NCI-H2171 (cell line): ENCODE data around the gene SESN1.

Experiments used
- DNase-seq: peaks from one replicate; lab custom pipeline; 2025; lab: John Stamatoyannopoulos, UW

Gene SESN1

GRCh38 chr6:108959972-108960582, 134.6 kb downstream of the SESN1 start:
- no peak for DNase-seq

- no peak for DNase-seq
Observed at GRCh38 chr6:108958900-108959770, 135.5 kb downstream of the SESN1 start.

GRCh38 chr6:108957221-108957620, 137.4 kb downstream of the SESN1 start:
- no peak for DNase-seq

GRCh38 chr6:108955329-108955949, 139.2 kb downstream of the SESN1 start:
- DNase-seq = no peak

- no peak for DNase-seq
Observed at GRCh38 chr6:108953681-108954080, 141.0 kb downstream of the SESN1 start.

GRCh38 chr6:108952776-108953486, 141.7 kb downstream of the SESN1 start:
- no peak for DNase-seq

- DNase-seq = no peak
Observed at GRCh38 chr6:108951351-108951953, 143.2 kb downstream of the SESN1 start.

GRCh38 chr6:108948181-108948661, 146.4 kb downstream of the SESN1 start:
- peak; percentile 66 for DNase-seq

GRCh38 chr6:108947114-108947854, 147.4 kb downstream of the SESN1 start:
- no peak for DNase-seq

GRCh38 chr6:108946695-108947094, 148.0 kb downstream of the SESN1 start:
- no peak for DNase-seq

GRCh38 chr6:108945681-108946159, 148.9 kb downstream of the SESN1 start:
- no peak for DNase-seq

- peak; percentile 14 for DNase-seq
Observed at GRCh38 chr6:108944707-108945680, 149.7 kb downstream of the SESN1 start.

- DNase-seq = no peak
Observed at GRCh38 chr6:108944071-108944470, 150.6 kb downstream of the SESN1 start.

GRCh38 chr6:108942556-108943492, 151.8 kb downstream of the SESN1 start:
- DNase-seq = no peak

GRCh38 chr6:108941859-108942258, 152.8 kb downstream of the SESN1 start:
- DNase-seq = no peak

- DNase-seq = no peak
Observed at GRCh38 chr6:108941281-108941680, 153.4 kb downstream of the SESN1 start.

GRCh38 chr6:108940741-108941140, 153.9 kb downstream of the SESN1 start:
- DNase-seq = no peak

- DNase-seq = no peak
Observed at GRCh38 chr6:108937170-108937569, 157.5 kb downstream of the SESN1 start.
